ENCODE data around the gene CCDC157.

Gene CCDC157

DNA sequence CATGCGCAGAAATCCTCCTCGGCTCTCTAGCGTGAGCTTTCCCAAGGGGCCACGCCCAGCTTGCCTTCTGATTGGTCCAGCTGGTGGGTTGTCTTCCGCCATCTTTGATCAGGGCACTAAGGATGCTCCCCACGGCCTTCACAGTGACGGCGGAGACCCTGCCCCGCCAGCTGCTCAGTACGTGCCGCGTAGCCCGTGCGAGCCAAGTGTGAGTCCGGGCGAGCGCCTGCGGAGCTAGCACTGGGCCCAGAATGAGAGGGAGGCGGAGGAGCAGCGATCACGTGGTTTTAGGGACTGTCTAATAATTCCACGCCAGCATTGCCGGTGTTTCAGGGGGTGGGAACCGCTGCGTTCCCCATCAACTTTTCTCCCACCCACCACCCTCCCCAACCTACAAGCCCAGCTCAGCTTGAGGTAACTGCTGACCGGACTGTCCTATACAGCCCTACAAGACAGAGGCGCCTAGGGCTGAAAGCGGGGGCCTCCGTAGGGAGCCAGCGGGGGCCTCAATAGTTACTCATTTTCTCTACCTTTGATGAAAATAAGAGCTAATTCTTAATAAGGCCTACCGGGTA, 67.2 kb downstream of the CCDC157 start:
- Histone ChIP-seq H3K9me3 (ENCODE audit: control insufficient read depth, low read length) (no peaks in the 10 kb centered on the region), H3K27ac (ENCODE audit: low read length, poor library complexity, severe bottlenecking) (peak overlapping the region; percentile 91), H3K4me1 (ENCODE audit: control insufficient read depth, insufficient read depth, low read depth, low read length) (peaks cover 31% of the 10 kb centered on the region), H2AFZ (ENCODE audit: low read depth, low read length) (peak overlapping the region; percentile 46), H3K4me2 (ENCODE audit: low read length, poor library complexity, severe bottlenecking) (peak overlapping the region; percentile 88), H3K9ac (ENCODE audit: low read length) (peak overlapping the region; percentile 96), H3K23ac (ENCODE audit: low read length in 2 of 2) (no peak overlapping the region), H2BK5ac (ENCODE audit: low read depth, low read length, poor library complexity, severe bottlenecking) (no peak overlapping the region), H4K8ac (ENCODE audit: low read length) (no peak overlapping the region), H3K18ac (ENCODE audit: low read depth in 1 of 2, low read length in 2 of 2) (peak overlapping the region; percentile 56 to 73), H2AK5ac (ENCODE audit: low read length, severe bottlenecking) (no peak overlapping the region), H2BK15ac (ENCODE audit: low read depth, poor library complexity, severe bottlenecking) (peak overlapping the region; percentile 89), H3K14ac (ENCODE audit: low read length in 2 of 2) (no peak overlapping the region), H2BK12ac (ENCODE audit: low read length in 2 of 2) (no peak overlapping the region), H4K91ac (ENCODE audit: low read length) (no peak overlapping the region), H2BK120ac (ENCODE audit: low read depth, low read length) (no peak overlapping the region), H3K4me3 (ENCODE audit: insufficient read depth in 1 of 2, low read depth in 1 of 2, low read length in 2 of 2) (peak overlapping the region; percentile 3 to 85), H3K4ac (ENCODE audit: low read depth in 1 of 2, low read length in 2 of 2) (peak overlapping the region in 1 of 2 experiments; percentile 58), H3K27me3 (ENCODE audit: control insufficient read depth in 1 of 2, insufficient read depth in 1 of 2, low read length in 2 of 2) (no peaks in the 10 kb centered on the region), H3K79me1 (replicated peaks; ENCODE audit: low read length, poor library complexity, severe bottlenecking) (peaks cover under 1% of the 10 kb centered on the region), H3K36me3 (ENCODE audit: control insufficient read depth in 1 of 2, insufficient read depth in 2 of 2, low read depth in 1 of 2, low read length in 2 of 2) (peaks cover 7 to 18% of the 10 kb centered on the region in 2 experiments)
- peak; percentile 100 for DNase-seq
- WGBS = 0% methylated on average over 28 of the region's 31 CpGs

DNA sequence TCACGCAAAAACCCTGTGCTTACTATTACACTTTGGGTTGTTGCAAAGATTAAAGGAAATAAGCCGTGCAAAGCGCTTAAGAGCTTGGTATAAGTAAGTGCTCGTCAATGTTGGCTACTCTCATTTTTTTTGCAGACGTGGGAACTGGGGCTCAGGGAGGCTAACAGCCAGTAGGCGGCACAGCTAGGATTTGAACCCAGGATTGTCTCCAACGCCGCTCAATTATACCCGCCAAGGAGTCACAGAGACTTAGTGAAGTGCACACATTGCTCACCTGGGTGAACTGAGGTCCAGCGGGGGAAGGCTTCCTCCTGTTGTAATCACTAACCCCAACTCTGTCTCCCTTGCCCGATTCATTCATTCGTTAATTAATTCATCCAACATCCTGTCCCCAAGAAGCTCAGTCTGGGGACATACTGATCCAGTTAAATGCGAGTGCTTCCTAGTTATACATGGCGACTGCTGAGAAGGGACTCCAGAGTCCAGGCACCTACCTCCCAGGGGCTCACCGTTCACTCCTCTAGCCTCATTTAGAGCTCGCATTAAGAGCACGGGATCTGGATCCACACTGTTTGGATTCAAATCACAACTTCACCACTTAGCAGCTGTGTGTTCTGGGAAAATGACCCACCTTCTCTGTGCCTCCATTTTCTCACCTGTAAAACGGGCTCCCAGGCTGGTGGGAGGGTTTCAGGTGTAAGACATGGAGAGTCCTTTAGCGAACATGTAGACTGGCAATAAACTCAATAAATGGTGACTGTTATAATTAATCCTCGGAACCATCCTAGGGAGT, 67.9 kb downstream of the CCDC157 start:
- Histone ChIP-seq H4K8ac (ENCODE audit: low read length) (peak overlapping the region; percentile 59), H2BK5ac (ENCODE audit: low read depth, low read length, poor library complexity, severe bottlenecking) (no peak overlapping the region), H3K27me3 (ENCODE audit: control insufficient read depth in 1 of 2, insufficient read depth in 1 of 2, low read length in 2 of 2) (no peaks in the 10 kb centered on the region), H2BK120ac (ENCODE audit: low read depth, low read length) (no peak overlapping the region), H3K4me3 (ENCODE audit: insufficient read depth in 1 of 2, low read depth in 1 of 2, low read length in 2 of 2) (peak overlapping the region in 1 of 2 experiments; percentile 85), H2BK15ac (ENCODE audit: low read depth, poor library complexity, severe bottlenecking) (no peak overlapping the region), H3K9ac (ENCODE audit: low read length) (peak overlapping the region; percentile 96), H3K18ac (ENCODE audit: low read depth in 1 of 2, low read length in 2 of 2) (peak overlapping the region; percentile 0 to 14), H3K4me2 (ENCODE audit: low read length, poor library complexity, severe bottlenecking) (peak overlapping the region; percentile 88), H3K27ac (ENCODE audit: low read length, poor library complexity, severe bottlenecking) (peak overlapping the region; percentile 91), H4K91ac (ENCODE audit: low read length) (no peak overlapping the region), H3K14ac (ENCODE audit: low read length in 2 of 2) (no peak overlapping the region), H2AFZ (ENCODE audit: low read depth, low read length) (peak overlapping the region; percentile 32), H3K9me3 (ENCODE audit: control insufficient read depth, low read length) (no peaks in the 10 kb centered on the region), H3K36me3 (ENCODE audit: control insufficient read depth in 1 of 2, insufficient read depth in 2 of 2, low read depth in 1 of 2, low read length in 2 of 2) (peaks cover 6 to 24% of the 10 kb centered on the region in 2 experiments), H2AK5ac (ENCODE audit: low read length, severe bottlenecking) (peak overlapping the region; percentile 50), H3K23ac (ENCODE audit: low read length in 2 of 2) (no peak overlapping the region), H2BK12ac (ENCODE audit: low read length in 2 of 2) (peak overlapping the region in 1 of 2 experiments; percentile 22), H3K4me1 (ENCODE audit: control insufficient read depth, insufficient read depth, low read depth, low read length) (peaks cover 31% of the 10 kb centered on the region), H3K4ac (ENCODE audit: low read depth in 1 of 2, low read length in 2 of 2) (peak overlapping the region in 1 of 2 experiments; percentile 47), H3K79me1 (replicated peaks; ENCODE audit: low read length, poor library complexity, severe bottlenecking) (no peaks in the 10 kb centered on the region)
- 52% methylated on average over 19 of the region's 20 CpGs for WGBS
- no peak for DNase-seq

DNA sequence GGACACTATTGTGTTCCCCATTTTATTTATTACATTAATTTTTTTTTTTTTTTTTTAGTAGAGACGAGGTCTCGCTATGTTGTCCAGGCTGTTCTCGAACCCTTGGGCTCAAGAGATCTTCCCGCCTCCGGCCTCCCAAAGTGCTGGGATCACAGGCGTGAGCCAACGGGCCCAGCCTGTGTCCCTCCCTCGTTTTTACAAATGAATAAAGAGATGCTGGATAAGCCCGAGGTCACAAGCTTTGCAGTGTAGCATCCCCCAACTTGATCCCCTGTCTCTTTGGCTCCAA, 68.5 kb downstream of the CCDC157 start:
- peaks cover 29% of the 10 kb centered on the region for H3K4me1 ChIP-seq (ENCODE audit: control insufficient read depth, insufficient read depth, low read depth, low read length)
- H3K9ac ChIP-seq (ENCODE audit: low read length) = peak overlapping the region; percentile 96
- no peak overlapping the region for H2BK15ac ChIP-seq (ENCODE audit: low read depth, poor library complexity, severe bottlenecking)
- H3K9me3 ChIP-seq (ENCODE audit: control insufficient read depth, low read length) = no peaks in the 10 kb centered on the region
- H4K8ac ChIP-seq (ENCODE audit: low read length) = peak overlapping the region; percentile 32
- peak overlapping the region; percentile 76 to 85 for H3K4me3 ChIP-seq (ENCODE audit: insufficient read depth in 1 of 2, low read depth in 1 of 2, low read length in 2 of 2)
- H3K27me3 ChIP-seq (ENCODE audit: control insufficient read depth in 1 of 2, insufficient read depth in 1 of 2, low read length in 2 of 2) = no peaks in the 10 kb centered on the region
- H3K18ac ChIP-seq (ENCODE audit: low read depth in 1 of 2, low read length in 2 of 2) = peak overlapping the region in 1 of 2 experiments; percentile 47
- H3K4ac ChIP-seq (ENCODE audit: low read depth in 1 of 2, low read length in 2 of 2) = no peak overlapping the region
- H2AFZ ChIP-seq (ENCODE audit: low read depth, low read length) = peak overlapping the region; percentile 59
- peak overlapping the region; percentile 33 for H3K27ac ChIP-seq (ENCODE audit: low read length, poor library complexity, severe bottlenecking)
- H2AK5ac ChIP-seq (ENCODE audit: low read length, severe bottlenecking) = no peak overlapping the region
- no peak for DNase-seq
- H3K4me2 ChIP-seq (ENCODE audit: low read length, poor library complexity, severe bottlenecking) = peak overlapping the region; percentile 83
- WGBS = 21% methylated on average over 9 of the region's 9 CpGs
- H3K36me3 ChIP-seq (ENCODE audit: control insufficient read depth in 1 of 2, insufficient read depth in 2 of 2, low read depth in 1 of 2, low read length in 2 of 2) = peaks cover 6 to 24% of the 10 kb centered on the region in 2 experiments
- H3K14ac ChIP-seq (ENCODE audit: low read length in 2 of 2) = no peak overlapping the region
- H3K23ac ChIP-seq (ENCODE audit: low read length in 2 of 2) = no peak overlapping the region
- no peaks in the 10 kb centered on the region for H3K79me1 ChIP-seq (replicated peaks; ENCODE audit: low read length, poor library complexity, severe bottlenecking)
- H2BK12ac ChIP-seq (ENCODE audit: low read length in 2 of 2) = no peak overlapping the region
- peak overlapping the region; percentile 43 for H2BK120ac ChIP-seq (ENCODE audit: low read depth, low read length)
- H2BK5ac ChIP-seq (ENCODE audit: low read depth, low read length, poor library complexity, severe bottlenecking) = no peak overlapping the region
- no peak overlapping the region for H4K91ac ChIP-seq (ENCODE audit: low read length)

DNA sequence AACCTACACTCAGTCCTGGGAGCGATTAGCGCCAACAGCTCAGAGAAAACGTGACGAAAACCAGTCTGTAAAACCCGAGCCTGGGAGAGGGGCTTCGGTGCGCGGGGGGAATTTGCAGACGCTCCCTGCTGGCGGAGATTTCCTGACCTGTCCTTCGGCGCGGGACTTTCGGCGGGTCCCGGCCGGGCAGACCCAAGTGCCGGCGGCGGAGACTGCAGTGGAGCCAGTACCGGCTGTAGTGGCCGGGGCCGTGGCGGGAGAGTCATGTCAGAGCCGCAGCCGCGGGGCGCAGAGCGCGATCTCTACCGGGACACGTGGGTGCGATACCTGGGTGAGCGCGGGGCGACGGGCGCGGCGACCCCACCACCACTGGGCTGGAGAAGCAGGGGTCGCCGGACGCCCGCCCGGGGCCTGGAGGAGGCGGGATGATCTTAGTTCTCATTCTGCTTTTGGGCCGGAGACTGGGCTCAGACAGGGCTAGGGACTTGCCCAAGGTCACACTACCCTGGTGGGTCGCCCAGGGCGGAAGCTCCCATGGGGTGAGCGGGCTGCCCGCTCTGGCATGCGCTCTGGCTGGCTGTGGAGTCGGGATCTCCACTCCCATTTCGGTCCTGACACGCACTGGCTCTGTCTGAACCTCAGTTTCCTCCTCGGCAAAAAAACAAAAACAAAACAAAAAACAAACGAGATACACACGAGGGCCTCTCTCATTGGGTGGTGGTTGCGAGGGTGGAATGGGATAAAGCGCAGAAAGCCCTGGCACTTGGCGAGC, 69.0 kb downstream of the CCDC157 start, which contains the start of gene MTFP1:
Gene MTFP1 (plus strand): TSS at position 153 of the 772 bp plus-strand sequence. CDS start 112 bp downstream, at position 265.
- H3K4me1 ChIP-seq (ENCODE audit: control insufficient read depth, insufficient read depth, low read depth, low read length) = peaks cover 28% of the 10 kb centered on the region
- no peaks in the 10 kb centered on the region for H3K9me3 ChIP-seq (ENCODE audit: control insufficient read depth, low read length)
- H3K9ac ChIP-seq (ENCODE audit: low read length) = peak within 1 kb of the TSS; percentile 96
- H3K4me2 ChIP-seq (ENCODE audit: low read length, poor library complexity, severe bottlenecking) = peak within 1 kb of the TSS; percentile 88
- peak within 1 kb of the TSS; percentile 58 to 74 for H3K4ac ChIP-seq (ENCODE audit: low read depth in 1 of 2, low read length in 2 of 2)
- H2AK5ac ChIP-seq (ENCODE audit: low read length, severe bottlenecking) = peak within 1 kb of the TSS; percentile 50
- H3K23ac ChIP-seq (ENCODE audit: low read length in 2 of 2) = no peak within 1 kb of the TSS
- 1% methylated on average over 59 of the region's 61 CpGs for WGBS
- peak within 1 kb of the TSS; percentile 59 for H2AFZ ChIP-seq (ENCODE audit: low read depth, low read length)
- H2BK12ac ChIP-seq (ENCODE audit: low read length in 2 of 2) = peak within 1 kb of the TSS in 1 of 2 experiments; percentile 45
- peak within 1 kb of the TSS; percentile 73 for H4K8ac ChIP-seq (ENCODE audit: low read length)
- no peaks in the 10 kb centered on the region for H3K27me3 ChIP-seq (ENCODE audit: control insufficient read depth in 1 of 2, insufficient read depth in 1 of 2, low read length in 2 of 2)
- H3K18ac ChIP-seq (ENCODE audit: low read depth in 1 of 2, low read length in 2 of 2) = peak within 1 kb of the TSS; percentile 66 to 94
- no peak within 1 kb of the TSS for H2BK5ac ChIP-seq (ENCODE audit: low read depth, low read length, poor library complexity, severe bottlenecking)
- H2BK120ac ChIP-seq (ENCODE audit: low read depth, low read length) = peak within 1 kb of the TSS; percentile 43
- H3K79me1 ChIP-seq (replicated peaks; ENCODE audit: low read length, poor library complexity, severe bottlenecking) = no peaks in the 10 kb centered on the region
- DNase-seq = peak; percentile 79
- H3K36me3 ChIP-seq (ENCODE audit: control insufficient read depth in 1 of 2, insufficient read depth in 2 of 2, low read depth in 1 of 2, low read length in 2 of 2) = peaks cover 6 to 24% of the 10 kb centered on the region in 2 experiments
- peak within 1 kb of the TSS; percentile 76 to 85 for H3K4me3 ChIP-seq (ENCODE audit: insufficient read depth in 1 of 2, low read depth in 1 of 2, low read length in 2 of 2)
- peak within 1 kb of the TSS; percentile 91 for H3K27ac ChIP-seq (ENCODE audit: low read length, poor library complexity, severe bottlenecking)
- H4K91ac ChIP-seq (ENCODE audit: low read length) = peak within 1 kb of the TSS; percentile 74
- peak within 1 kb of the TSS; percentile 94 for H2BK15ac ChIP-seq (ENCODE audit: low read depth, poor library complexity, severe bottlenecking)
- H3K14ac ChIP-seq (ENCODE audit: low read length in 2 of 2) = peak within 1 kb of the TSS in 1 of 2 experiments; percentile 36
